ENCODE results near the gene HAAO. TPM values are rescaled to one million over a fixed set of nuclear protein-coding genes. Genes with fewer than 3 reads are reported as not detected.
"Not testable (repeated sequence)": the region's sequence is repeated elsewhere in the genome, so short reads cannot be mapped to it uniquely, and the experiment has no call there.

HAAO gene
- total and polyA plus RNA-seq, 2 of the 13 experiments (the other 11 are each of a cell fraction or from before 2014, with no cell fraction given), result 36.1 to 42.7 TPM

DNA sequence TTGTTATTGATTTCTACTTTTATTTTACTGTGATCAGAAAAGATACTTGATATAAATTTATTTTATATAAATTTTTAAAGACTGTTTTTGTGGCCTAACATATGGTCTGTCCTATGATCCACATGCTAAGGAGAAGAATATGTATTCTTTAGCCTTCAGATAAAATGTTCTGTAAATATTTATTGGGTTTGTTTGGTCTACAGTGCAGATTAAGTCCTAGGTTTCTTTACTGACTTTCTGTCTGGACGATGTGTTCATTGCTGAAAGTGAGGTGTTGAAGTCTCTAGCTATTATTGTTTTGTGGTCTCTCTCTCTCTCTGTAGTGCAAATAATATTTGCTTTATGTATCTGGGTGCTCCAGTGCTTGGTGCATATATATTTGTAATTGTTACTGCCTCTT, 58.5 kb downstream of the HAAO start:
- Histone ChIP-seq H3K4me1 (ENCODE audit: insufficient read depth, low read length) (peaks cover 10% of the 10 kb centered on the region), H2AFZ (ENCODE audit: low read length) (no peak overlapping the region), H3K27me3 (ENCODE audit: control insufficient read depth in 1 of 2, insufficient read depth in 2 of 2, low read length in 2 of 2) (no peaks in the 10 kb centered on the region), H3K9ac (ENCODE audit: insufficient read depth, low read depth, low read length) (no peak overlapping the region), H3K9me3 (ENCODE audit: low read length) (peaks cover 7% of the 10 kb centered on the region), H4K20me1 (ENCODE audit: insufficient read depth, low read length) (no peaks in the 10 kb centered on the region), H3K36me3 (replicated peaks in 1 of 2; ENCODE audit: control insufficient read depth in 1 of 2, insufficient read depth in 2 of 2, low read length in 2 of 2) (no peaks in the 10 kb centered on the region), H3K27ac (ENCODE audit: extremely low read length, insufficient read depth, low read length) (no peak overlapping the region), H3K79me2 (ENCODE audit: insufficient read depth, low read length) (no peaks in the 10 kb centered on the region), H3K4me2 (ENCODE audit: low read depth, low read length) (no peak overlapping the region), H3K4me3 (replicated peaks in 1 of 3; ENCODE audit: insufficient read depth in 1 of 3, low read depth in 2 of 3, low read length in 3 of 3) (no peak overlapping the region)
- no peak for DNase-seq (ENCODE audit: low spot score)
- ChIA-PET CTCF (ENCODE audit: low intra/inter-chr PET ratio, low total read pairs) (no interaction called here), POLR2A (no interaction called here)
- intact Hi-C loops (cut with micrococcal nuclease; ENCODE audit: unreplicated experiment), result no loop called here
- TF ChIP-seq AGO1 (IDR thresholded peaks at IDR 0.05; ENCODE audit: low read depth, low read length, poor library complexity, severe bottlenecking) (no peak), ZNF569 (CRISPR knock-in tag; IDR thresholded peaks at IDR 0.05; ENCODE audit: borderline replicate concordance) (no peak), HDAC2 (CRISPR knock-in tag; IDR thresholded peaks at IDR 0.05) (no peak), SRF (IDR thresholded peaks at IDR 0.05; ENCODE audit: low read depth, low read length) (no peak), LCORL (IDR thresholded peaks at IDR 0.05) (no peak), LCORL (CRISPR knock-in tag; IDR thresholded peaks at IDR 0.05) (no peak), KDM6A (CRISPR knock-in tag; IDR thresholded peaks at IDR 0.05; ENCODE audit: low read depth) (no peak), KAT8 (CRISPR knock-in tag; IDR thresholded peaks at IDR 0.05) (no peak), MEF2D (CRISPR knock-in tag; IDR thresholded peaks at IDR 0.05) (no peak), RFX3 (CRISPR knock-in tag; IDR thresholded peaks at IDR 0.05) (no peak), RNF2 (conservative IDR thresholded peaks at IDR 0.05; ENCODE audit: low read depth) (no peak), NKX3-1 (CRISPR knock-in tag; IDR thresholded peaks at IDR 0.05) (no peak)
- TF ChIP-seq, protein P1, sequence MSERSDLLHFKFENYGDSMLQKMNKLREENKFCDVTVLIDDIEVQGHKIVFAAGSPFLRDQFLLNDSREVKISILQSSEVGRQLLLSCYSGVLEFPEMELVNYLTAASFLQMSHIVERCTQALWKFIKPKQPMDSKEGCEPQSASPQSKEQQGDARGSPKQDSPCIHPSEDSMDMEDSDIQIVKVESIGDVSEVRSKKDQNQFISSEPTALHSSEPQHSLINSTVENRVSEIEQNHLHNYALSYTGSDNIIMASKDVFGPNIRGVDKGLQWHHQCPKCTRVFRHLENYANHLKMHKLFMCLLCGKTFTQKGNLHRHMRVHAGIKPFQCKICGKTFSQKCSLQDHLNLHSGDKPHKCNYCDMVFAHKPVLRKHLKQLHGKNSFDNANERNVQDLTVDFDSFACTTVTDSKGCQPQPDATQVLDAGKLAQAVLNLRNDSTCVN (CRISPR knock-in tag; IDR thresholded peaks at IDR 0.05; ENCODE audit: borderline replicate concordance), result no peak
- TF ChIP-seq, protein P2, sequence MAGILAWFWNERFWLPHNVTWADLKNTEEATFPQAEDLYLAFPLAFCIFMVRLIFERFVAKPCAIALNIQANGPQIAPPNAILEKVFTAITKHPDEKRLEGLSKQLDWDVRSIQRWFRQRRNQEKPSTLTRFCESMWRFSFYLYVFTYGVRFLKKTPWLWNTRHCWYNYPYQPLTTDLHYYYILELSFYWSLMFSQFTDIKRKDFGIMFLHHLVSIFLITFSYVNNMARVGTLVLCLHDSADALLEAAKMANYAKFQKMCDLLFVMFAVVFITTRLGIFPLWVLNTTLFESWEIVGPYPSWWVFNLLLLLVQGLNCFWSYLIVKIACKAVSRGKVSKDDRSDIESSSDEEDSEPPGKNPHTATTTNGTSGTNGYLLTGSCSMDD (CRISPR knock-in tag; IDR thresholded peaks at IDR 0.05), result no peak
- TF ChIP-seq, protein P3, sequence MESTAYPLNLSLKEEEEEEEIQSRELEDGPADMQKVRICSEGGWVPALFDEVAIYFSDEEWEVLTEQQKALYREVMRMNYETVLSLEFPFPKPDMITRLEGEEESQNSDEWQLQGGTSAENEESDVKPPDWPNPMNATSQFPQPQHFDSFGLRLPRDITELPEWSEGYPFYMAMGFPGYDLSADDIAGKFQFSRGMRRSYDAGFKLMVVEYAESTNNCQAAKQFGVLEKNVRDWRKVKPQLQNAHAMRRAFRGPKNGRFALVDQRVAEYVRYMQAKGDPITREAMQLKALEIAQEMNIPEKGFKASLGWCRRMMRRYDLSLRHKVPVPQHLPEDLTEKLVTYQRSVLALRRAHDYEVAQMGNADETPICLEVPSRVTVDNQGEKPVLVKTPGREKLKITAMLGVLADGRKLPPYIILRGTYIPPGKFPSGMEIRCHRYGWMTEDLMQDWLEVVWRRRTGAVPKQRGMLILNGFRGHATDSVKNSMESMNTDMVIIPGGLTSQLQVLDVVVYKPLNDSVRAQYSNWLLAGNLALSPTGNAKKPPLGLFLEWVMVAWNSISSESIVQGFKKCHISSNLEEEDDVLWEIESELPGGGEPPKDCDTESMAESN (CRISPR knock-in tag; conservative IDR thresholded peaks at IDR 0.05), result no peak
- in situ Hi-C loops (cut with HindIII; ENCODE audit: extremely low pct_ligation_motif_present, low pct_unique_long_range_greater_than_20kb), result no loop called here
- ATAC-seq, result no peak
- 94% methylated on average over 1 of the region's 1 CpG for WGBS (ENCODE audit: low lambda C conversion rate)
- no peak for FAIRE-seq
- BruUV-seq (replicated peaks), result no TSS peak

DNA sequence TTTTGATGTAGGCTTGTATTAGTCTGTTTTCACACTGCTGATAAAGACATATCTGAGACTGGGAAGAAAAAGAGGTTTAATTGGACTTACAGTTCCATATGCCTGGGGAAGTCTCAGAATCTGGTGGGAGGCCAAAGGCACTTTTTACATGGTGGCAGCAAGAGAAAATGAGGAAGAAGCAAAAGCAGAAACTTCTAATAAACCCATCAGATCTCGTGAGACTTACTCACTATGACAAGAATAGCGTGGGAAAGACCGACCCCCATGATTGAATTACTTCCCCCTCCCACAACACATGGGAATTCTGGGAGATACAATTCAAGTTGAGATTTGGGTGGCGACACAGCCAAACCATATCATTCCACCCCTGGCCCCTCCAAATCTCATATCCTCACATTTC, 61.1 kb downstream of the HAAO start:
- H3K4me1 ChIP-seq (ENCODE audit: insufficient read depth, low read length); intact Hi-C loops (cut with micrococcal nuclease; ENCODE audit: unreplicated experiment); H3K27ac ChIP-seq (ENCODE audit: extremely low read length, insufficient read depth, low read length); H3K27me3 ChIP-seq (ENCODE audit: control insufficient read depth in 1 of 2, insufficient read depth in 2 of 2, low read length in 2 of 2); H2AFZ ChIP-seq (ENCODE audit: low read length); H3K4me2 ChIP-seq (ENCODE audit: low read depth, low read length); H3K9ac ChIP-seq (ENCODE audit: insufficient read depth, low read depth, low read length); H3K36me3 ChIP-seq (replicated peaks in 1 of 2; ENCODE audit: control insufficient read depth in 1 of 2, insufficient read depth in 2 of 2, low read length in 2 of 2); H3K4me3 ChIP-seq (replicated peaks in 1 of 3; ENCODE audit: insufficient read depth in 1 of 3, low read depth in 2 of 3, low read length in 3 of 3); FAIRE-seq; POLR2A ChIA-PET; DNase-seq (ENCODE audit: low spot score); CTCF ChIA-PET (ENCODE audit: low intra/inter-chr PET ratio, low total read pairs); H3K9me3 ChIP-seq (ENCODE audit: low read length); H3K79me2 ChIP-seq (ENCODE audit: insufficient read depth, low read length); BruUV-seq (replicated peaks); H4K20me1 ChIP-seq (ENCODE audit: insufficient read depth, low read length); in situ Hi-C loops (cut with HindIII; ENCODE audit: extremely low pct_ligation_motif_present, low pct_unique_long_range_greater_than_20kb); ATAC-seq: not testable (repeated sequence)
- 96% methylated on average over 4 of the region's 4 CpGs for WGBS (ENCODE audit: low lambda C conversion rate)
